Astrocyte of the spinal cord (primary cell): ENCODE results near the gene CCDC74B.
"Not testable (repeated sequence)": the region's sequence is repeated elsewhere in the genome, so short reads cannot be mapped to it uniquely, and the experiment has no call there.

Source experiments
- DNase-seq: peaks from one replicate; pipeline ENCODE4 v3.0.0; 2011; ENCODE audit warnings: low read depth, low spot score
- H3K4me3 ChIP-seq: 2 replicates; pipeline ENCODE4 v1.5.1; 2011; ENCODE audit warnings: low read depth, mild to moderate bottlenecking, low read length, moderate library complexity
- in situ Hi-C: cut with HindIII; loops from 2 replicates; pipeline ENCODE4 v1.10.0; 2017; ENCODE audit warnings: low sequenced_read_pairs
- TF ChIP-seq, protein P1 (sequence below): IDR thresholded peaks from 2 replicates; pipeline ENCODE4 v1.5.1; 2012; ENCODE audit warnings: low read depth, mild to moderate bottlenecking, low read length, inconsistent platforms

Gene CCDC74B

DNA sequence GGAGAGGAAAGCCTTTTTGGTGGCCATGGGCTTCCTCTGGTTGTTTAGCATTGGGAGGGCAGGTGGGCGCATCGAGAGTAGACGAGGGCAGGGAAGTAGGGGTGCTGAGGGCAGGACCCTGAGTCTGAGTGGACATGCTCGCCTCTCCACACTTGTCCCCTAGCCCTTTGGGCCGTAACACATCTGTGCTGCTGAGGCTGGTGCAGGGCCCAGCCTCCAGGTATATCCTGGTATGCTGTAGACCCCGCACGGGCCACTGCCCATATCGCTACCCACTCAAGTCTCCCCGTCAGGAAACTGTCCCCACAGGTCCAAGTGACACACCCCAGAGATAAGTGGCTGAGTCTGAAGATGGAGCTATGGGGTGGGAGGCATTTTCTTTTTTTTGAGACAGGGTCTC, 13.7 kb upstream of the CCDC74B start:
- H3K4me3 ChIP-seq = no peak overlapping the region
- DNase-seq = no peak
- TF ChIP-seq, protein P1, sequence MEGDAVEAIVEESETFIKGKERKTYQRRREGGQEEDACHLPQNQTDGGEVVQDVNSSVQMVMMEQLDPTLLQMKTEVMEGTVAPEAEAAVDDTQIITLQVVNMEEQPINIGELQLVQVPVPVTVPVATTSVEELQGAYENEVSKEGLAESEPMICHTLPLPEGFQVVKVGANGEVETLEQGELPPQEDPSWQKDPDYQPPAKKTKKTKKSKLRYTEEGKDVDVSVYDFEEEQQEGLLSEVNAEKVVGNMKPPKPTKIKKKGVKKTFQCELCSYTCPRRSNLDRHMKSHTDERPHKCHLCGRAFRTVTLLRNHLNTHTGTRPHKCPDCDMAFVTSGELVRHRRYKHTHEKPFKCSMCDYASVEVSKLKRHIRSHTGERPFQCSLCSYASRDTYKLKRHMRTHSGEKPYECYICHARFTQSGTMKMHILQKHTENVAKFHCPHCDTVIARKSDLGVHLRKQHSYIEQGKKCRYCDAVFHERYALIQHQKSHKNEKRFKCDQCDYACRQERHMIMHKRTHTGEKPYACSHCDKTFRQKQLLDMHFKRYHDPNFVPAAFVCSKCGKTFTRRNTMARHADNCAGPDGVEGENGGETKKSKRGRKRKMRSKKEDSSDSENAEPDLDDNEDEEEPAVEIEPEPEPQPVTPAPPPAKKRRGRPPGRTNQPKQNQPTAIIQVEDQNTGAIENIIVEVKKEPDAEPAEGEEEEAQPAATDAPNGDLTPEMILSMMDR = no peak
- in situ Hi-C loops = no loop called here

- H3K4me3 ChIP-seq, in situ Hi-C loops, DNase-seq: not testable (repeated sequence)
Measured at GRCh38 chr2:130157825-130158514, 13.1 kb upstream of the CCDC74B start.

DNA sequence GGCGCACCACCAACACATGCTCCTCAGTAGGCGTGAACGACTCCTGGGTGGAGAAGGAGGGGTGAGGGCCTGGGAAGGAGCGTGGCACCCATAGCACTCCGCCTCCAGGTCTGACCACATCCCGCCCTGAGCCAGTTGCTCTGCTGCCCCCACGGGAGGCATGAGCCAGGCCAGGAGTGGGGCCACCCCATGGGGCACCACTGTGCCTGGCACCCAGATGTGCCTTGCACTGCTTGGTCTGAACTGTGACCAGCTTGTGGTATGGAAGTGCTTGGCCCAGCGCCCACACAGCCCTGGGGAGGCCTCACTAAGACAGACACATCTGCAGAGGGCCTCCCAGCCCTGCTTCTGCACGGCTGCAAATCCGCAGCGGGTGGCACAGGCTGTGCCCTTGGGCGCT, 12.4 kb upstream of the CCDC74B start:
- DNase-seq, in situ Hi-C loops, H3K4me3 ChIP-seq: not testable (repeated sequence)

- H3K4me3 ChIP-seq = no peak overlapping the region
- TF ChIP-seq, protein P1 = no peak
- no peak for DNase-seq
- in situ Hi-C loops = no loop called here
Measured at GRCh38 chr2:130156624-130157004, 11.7 kb upstream of the CCDC74B start.

GRCh38 chr2:130155956-130156623, 11.2 kb upstream of the CCDC74B start:
- peak; percentile 35 for DNase-seq
- H3K4me3 ChIP-seq, in situ Hi-C loops: not testable (repeated sequence)
- TF ChIP-seq, protein P1 = peak; percentile 68

DNA sequence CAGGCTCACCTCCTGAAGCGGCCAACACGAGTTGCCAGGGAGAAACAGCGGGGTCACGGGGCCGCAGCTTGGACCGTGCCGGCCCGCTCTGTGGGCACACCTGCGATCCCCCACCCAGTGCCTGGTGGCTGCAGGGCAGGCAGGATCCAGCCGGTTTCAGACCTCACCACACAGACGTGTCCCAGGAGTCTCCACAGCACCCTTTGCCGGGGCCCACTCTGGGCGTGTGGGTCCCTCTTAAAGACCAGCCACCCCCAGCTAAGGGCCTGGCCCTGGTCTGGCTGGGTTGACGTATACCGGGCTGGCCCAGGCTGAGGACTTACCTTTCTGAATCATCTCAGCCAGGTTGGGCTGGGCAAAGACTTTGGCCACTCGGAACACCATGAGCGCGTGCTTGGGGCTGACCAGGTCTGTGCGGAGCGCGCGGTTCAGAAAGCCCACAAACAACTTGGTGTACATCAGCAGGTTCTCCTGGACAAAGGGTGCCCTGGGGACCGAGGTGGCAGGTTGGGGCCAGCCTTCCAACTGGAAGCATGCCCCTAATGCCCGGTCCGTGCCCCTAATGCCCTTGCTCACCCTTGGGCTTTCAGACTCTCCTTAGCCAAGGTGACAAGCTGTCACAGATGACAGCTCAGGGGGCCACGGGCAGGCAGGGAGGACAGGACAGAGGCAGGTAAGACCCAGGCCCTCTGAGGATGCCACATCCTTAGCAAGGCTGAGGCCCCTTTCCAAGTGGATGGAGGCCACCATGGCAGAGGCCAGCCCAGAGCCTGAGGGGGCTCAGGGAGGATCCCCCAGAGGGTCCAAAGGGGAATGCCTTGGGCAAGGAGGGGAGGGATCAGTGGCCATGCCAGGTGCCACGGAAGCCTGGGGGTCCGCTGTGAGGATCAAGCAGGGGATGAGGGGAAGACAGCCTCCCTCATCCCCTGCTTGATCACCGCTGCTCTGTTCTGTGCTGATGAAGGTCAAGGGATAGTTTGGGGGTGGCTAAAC, 10.2 kb upstream of the CCDC74B start:
- no peak for DNase-seq
- TF ChIP-seq, protein P1 = no peak
- H3K4me3 ChIP-seq = no peak overlapping the region
- in situ Hi-C loops = no loop called here

DNA sequence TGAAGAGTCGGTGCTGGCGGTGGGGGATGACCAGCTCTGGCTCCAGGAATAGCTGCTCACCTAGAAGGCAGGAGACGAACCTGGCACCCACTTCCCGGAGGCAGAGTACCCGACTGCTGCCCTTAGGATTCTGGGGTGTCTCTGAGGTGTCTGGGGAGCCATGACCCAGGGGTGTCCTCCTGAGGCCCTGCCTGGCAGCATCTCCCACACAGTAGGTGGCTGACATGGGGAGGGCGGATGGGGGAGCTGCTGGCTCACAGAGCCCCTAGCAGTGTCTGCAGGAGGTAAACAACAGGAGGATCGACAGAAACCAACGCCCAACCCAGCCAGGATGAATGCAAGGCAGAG, 9.5 kb upstream of the CCDC74B start:
- DNase-seq, H3K4me3 ChIP-seq, in situ Hi-C loops: not testable (repeated sequence)

DNA sequence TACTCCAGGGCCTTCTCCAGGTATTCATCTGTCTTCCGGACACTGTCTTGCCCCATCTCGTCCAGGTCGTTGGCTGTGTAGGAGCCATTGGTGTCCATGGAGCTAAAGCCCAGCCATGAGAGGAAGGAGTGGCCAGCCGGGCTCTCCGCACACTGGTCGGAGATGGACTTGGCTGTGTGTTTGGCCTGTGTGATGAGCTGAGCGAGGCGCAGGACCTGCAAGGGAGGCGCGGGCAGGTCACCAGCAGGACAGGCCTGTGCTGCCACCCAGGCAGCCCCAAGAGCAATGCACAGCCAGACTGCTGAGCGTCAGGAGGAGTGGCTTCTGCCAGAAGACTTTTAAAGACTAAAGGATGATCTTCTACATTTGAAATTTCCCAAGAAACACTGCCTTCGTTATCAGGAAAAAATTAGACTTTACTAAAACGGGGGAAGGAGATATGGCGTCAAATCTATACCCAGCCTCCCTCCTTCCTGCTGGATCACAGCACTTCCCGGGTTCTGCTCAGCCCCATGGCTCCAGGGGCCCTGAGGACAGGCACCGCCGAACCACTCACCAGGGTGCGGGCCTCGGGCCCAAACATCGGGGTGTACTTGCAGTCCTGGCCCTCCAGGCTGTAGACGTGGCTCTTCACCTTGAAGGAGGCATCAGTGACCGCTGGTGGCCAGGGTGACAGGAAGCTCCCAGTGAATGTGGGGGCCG, 9.0 kb upstream of the CCDC74B start:
- DNase-seq, H3K4me3 ChIP-seq, in situ Hi-C loops: not testable (repeated sequence)
